K562 (cell line): ENCODE measurements around the gene GBA2. TPM values are rescaled to one million over a fixed set of nuclear protein-coding genes. Genes with fewer than 3 reads are reported as not detected.

Experiments
- ATAC-seq: fragments of 200-7000 bp; cut with Tn5 transposase; 3 replicates; pipeline ENCODE4 v1.9.1; 2020; ENCODE audit warnings: moderate library complexity
- BruUV-seq: library from RNA; stranded (reverse); fragments of 400-500 nt; replicated peaks from 2 replicates; lab custom pipeline; 2021; lab: Mats Ljungman, UMichigan
- CTCF ChIA-PET: fragments of 300-600 bp; formaldehyde crosslinking; extraction: SDS; loops from one replicate; lab custom pipeline; 2021; ENCODE audit warnings: low intra/inter-chr PET ratio; lab: Yijun Ruan, JAX
- POLR2A ChIA-PET: fragments of 300-600, 350-650 bp; sonication (Branson Sonifier 250); formaldehyde crosslinking; extraction: SDS; loops from one replicate; lab custom pipeline; 2021; ENCODE audit warnings: antibody characterized with exemption, inconsistent platforms; lab: Yijun Ruan, JAX
- DNase-seq, 4 experiments: peaks; one replicate each; pipeline versions ENCODE4 v3.0.0 to v3.0.0-alpha.2; 2011 to 2018; ENCODE audit warnings: low spot score in 3 of 4, mixed read lengths in 3 of 4; ENCODE audit errors: extremely low read depth in 1 of 4
- FAIRE-seq: peaks from 2 replicates; lab custom pipeline; 2011; peaks lifted over from hg19 to GRCh38; lab: Jason Lieb, UNC
- H2AFZ ChIP-seq: 2 replicates; pipeline ENCODE4 v1.6.0; 2011; ENCODE audit warnings: low read depth, low read length, control low read depth, inconsistent platforms
- H3K27ac ChIP-seq: fragments of 200-600 bp; 3 replicates; pipeline ENCODE4 v1.8.0; 2011; ENCODE audit warnings: low read depth, mild to moderate bottlenecking, control low read depth, inconsistent platforms, low read length, moderate library complexity, mixed read lengths; ENCODE audit errors: extremely low read depth
- H3K27me3 ChIP-seq, 2 experiments: fragments of 300-600 bp in 1 of 2; 2 replicates in 1 of 2; 3 replicates in 1 of 2; pipeline versions ENCODE4 v1.6.0 to v1.8.0; 2011; ENCODE audit warnings: inconsistent platforms in 2 of 2, low read length in 2 of 2, mild to moderate bottlenecking in 1 of 2, mixed read lengths in 1 of 2, moderate library complexity in 1 of 2; ENCODE audit not compliant: control insufficient read depth in 2 of 2, insufficient read depth in 2 of 2
- H3K36me3 ChIP-seq: fragments of 300-600 bp; 3 replicates; pipeline ENCODE4 v1.8.0; 2011; ENCODE audit warnings: mild to moderate bottlenecking, low read length, inconsistent platforms; ENCODE audit not compliant: control insufficient read depth, insufficient read depth
- H3K4me1 ChIP-seq, 2 experiments: fragments of 200-600 bp in 1 of 2; replicated peaks in 1 of 2; 2 replicates in 1 of 2; 3 replicates in 1 of 2; pipeline versions ENCODE4 v1.5.1 to v1.8.0; 2011; ENCODE audit warnings: inconsistent platforms in 2 of 2, low read length in 2 of 2, mild to moderate bottlenecking in 1 of 2, mixed read lengths in 1 of 2, moderate library complexity in 1 of 2; ENCODE audit not compliant: control insufficient read depth in 2 of 2, insufficient read depth in 2 of 2
- H3K4me2 ChIP-seq: 2 replicates; pipeline ENCODE4 v1.6.1; 2011; ENCODE audit warnings: low read length, control low read depth, inconsistent platforms, mixed read lengths; ENCODE audit not compliant: insufficient read depth
- H3K4me3 ChIP-seq: fragments of 200-600 bp; sonication (generic), shearing (Covaris generic); 2 replicates; pipeline ENCODE4 v1.5.1; 2016; ENCODE audit warnings: control low read depth, inconsistent platforms
- H3K79me2 ChIP-seq: fragments of 200-600 bp; 3 replicates; pipeline ENCODE4 v1.8.0; 2011; ENCODE audit warnings: low read length, inconsistent platforms; ENCODE audit not compliant: control insufficient read depth, insufficient read depth
- H3K9ac ChIP-seq, 2 experiments: 2 replicates each; pipeline versions ENCODE4 v1.6.0 to v1.6.1; 2011; ENCODE audit warnings: low read depth in 2 of 2, low read length in 2 of 2, control low read depth in 1 of 2, inconsistent platforms in 1 of 2, mild to moderate bottlenecking in 1 of 2, mixed read lengths in 1 of 2; ENCODE audit not compliant: insufficient read depth in 1 of 2
- H3K9me1 ChIP-seq: one replicate; pipeline ENCODE4 v1.6.0; 2011; ENCODE audit warnings: inconsistent platforms, mild to moderate bottlenecking, low read length, moderate library complexity; ENCODE audit not compliant: control insufficient read depth, insufficient read depth
- H3K9me3 ChIP-seq: replicated peaks from 2 replicates; pipeline ENCODE4 v1.5.1; 2011; ENCODE audit warnings: low read depth, low read length, inconsistent platforms; ENCODE audit not compliant: control insufficient read depth, insufficient read depth
- H4K20me1 ChIP-seq: replicated peaks from 2 replicates; pipeline ENCODE4 v1.6.1; 2011; ENCODE audit warnings: low read length, inconsistent platforms, mixed read lengths; ENCODE audit not compliant: control insufficient read depth, insufficient read depth
- ARID2 ChIP-seq: fragments of 450-650 bp; IDR thresholded peaks from 2 replicates; pipeline ENCODE4 v1.6.1; 2017; ENCODE audit warnings: antibody characterized with exemption, mild to moderate bottlenecking
- ATF1 ChIP-seq, 2 experiments: fragments of 450-650 bp in 1 of 2; IDR thresholded peaks; 2 replicates each; pipeline ENCODE4 v1.6.1; 2016; ENCODE audit warnings: missing compliant biosample characterization in 1 of 2, missing genetic modification characterization in 1 of 2
- BCOR ChIP-seq: fragments of 450-650 bp; IDR thresholded peaks from 2 replicates; pipeline ENCODE4 v1.6.1; 2016
- ELF2 ChIP-seq: fragments of 250-450 bp; sonication (Bioruptor Pico); IDR thresholded peaks from 2 replicates; pipeline ENCODE4 v1.5.0; 2021; ENCODE audit warnings: mild to moderate bottlenecking
- HNRNPL ChIP-seq: fragments of 200-400 bp; formaldehyde crosslinking; IDR thresholded peaks from 2 replicates; pipeline ENCODE4 v1.6.1; 2017; ENCODE audit warnings: low read depth, mild to moderate bottlenecking, low read length
- RUNX1 ChIP-seq: sonication (generic); IDR thresholded peaks from 2 replicates; pipeline ENCODE4 v1.6.1; 2016; ENCODE audit warnings: antibody characterized with exemption, low read depth
- SOX6 ChIP-seq: fragments of 450-650 bp; IDR thresholded peaks from 2 replicates; pipeline ENCODE4 v1.6.1; 2014; ENCODE audit warnings: mild to moderate bottlenecking
- SPI1 ChIP-seq: IDR thresholded peaks from 2 replicates; pipeline ENCODE4 v1.6.1; 2011; ENCODE audit warnings: low read depth, low read length, control low read depth, borderline replicate concordance
- SRSF9 ChIP-seq: fragments of 200-400 bp; formaldehyde crosslinking; IDR thresholded peaks from 2 replicates; pipeline ENCODE4 v1.6.1; 2017; ENCODE audit warnings: low read depth, low read length, borderline replicate concordance
- TEAD1 ChIP-seq, 2 experiments: fragments of 450-650 bp in 1 of 2; sonication (generic) in 1 of 2; formaldehyde crosslinking; IDR thresholded peaks; 2 replicates each; pipeline versions ENCODE4 v1.4.0 to v1.8.0; 2020 to 2022; ENCODE audit warnings: mild to moderate bottlenecking in 2 of 2, missing genetic modification reagents in 1 of 2
- THRAP3 ChIP-seq: fragments of 450-650 bp; IDR thresholded peaks from 2 replicates; pipeline ENCODE4 v1.6.1; 2016; ENCODE audit warnings: mild to moderate bottlenecking, inconsistent platforms, borderline replicate concordance
- XRCC4 ChIP-seq: IDR thresholded peaks from one replicate; pipeline ENCODE4 v1.6.1; 2011; ENCODE audit not compliant: insufficient read depth, insufficient read length; ENCODE audit errors: extremely low read depth
- ZC3H8 ChIP-seq: fragments of 450-650 bp; IDR thresholded peaks from 2 replicates; pipeline ENCODE4 v1.6.1; 2017
- ZZZ3 ChIP-seq: fragments of 450-650 bp; IDR thresholded peaks from 2 replicates; pipeline ENCODE4 v1.6.1; 2016; ENCODE audit warnings: antibody characterized with exemption, mild to moderate bottlenecking, moderate library complexity
- WGBS: fragments of 100-300 bp; shearing (Covaris generic); methylation state at CpG from one replicate; pipeline ENCODE4 v1.1.6; 2016; ENCODE audit warnings: low coverage, mixed read lengths; ENCODE audit not compliant: insufficient coverage; ENCODE audit errors: missing lambda C conversion rate; 5-methylcytosine and 5-hydroxymethylcytosine counted together
- in situ Hi-C: fragments of 300-500 bp; cut with MboI; formaldehyde crosslinking; loops from 4 replicates; pipeline ENCODE4 v1.15.0; 2018; ENCODE audit warnings: inconsistent platforms, mixed read lengths
- intact Hi-C: fragments of 100-400 bp; cut with micrococcal nuclease; formaldehyde crosslinking; loops from 2 replicates; pipeline ENCODE4 v1.14.2; 2022
- polyA plus RNA-seq, 8 experiments: library from polyadenylated mRNA; depleted of rRNA in 4 of 8; stranded (reverse) in 5 of 8; unstranded in 3 of 8; fragments of >200 nt; fragmentation: Nextera tagmentation in 2 of 8; fragmentation: Illumina TruSeq in 1 of 8; extraction: Ambion mirVana in 2 of 8; extraction: Trizol in 1 of 8; gene quantifications; 2 replicates each; pipeline versions ENCODE4 v1.2.1 to v1.2.3, GENCODE V29; 2011 to 2014; ENCODE audit warnings: inconsistent platforms in 1 of 8, missing spikeins in 1 of 8
- total RNA-seq, 7 experiments: library from RNA; depleted of rRNA in 6 of 7; stranded (reverse); fragments of >200 nt in 6 of 7; fragmentation: Illumina TruSeq in 2 of 7; extraction: Trizol in 2 of 7; gene quantifications; 2 replicates each; pipeline versions ENCODE4 v1.2.1 to v1.2.3, GENCODE V29; 2011 to 2021; ENCODE audit warnings: low replicate concordance in 1 of 7
- TF ChIP-seq, protein P1 (sequence below): fragments of 250-450 bp; sonication (Bioruptor Pico); IDR thresholded peaks from 2 replicates; pipeline ENCODE4 v1.4.0; 2020
- TF ChIP-seq, protein P2 (sequence below), 3 experiments: fragments of 200-800 bp in 1 of 3; sonication (Bioruptor generic) in 1 of 3; sonication (generic) in 1 of 3; formaldehyde crosslinking in 1 of 3; IDR thresholded peaks; 2 replicates each; pipeline versions ENCODE4 v1.6.1 to v1.8.0; 2016 to 2022; ENCODE audit warnings: mild to moderate bottlenecking in 2 of 3, missing compliant biosample characterization in 2 of 3, missing genetic modification characterization in 2 of 3, missing genetic modification reagents in 1 of 3
- TF ChIP-seq, protein P3 (sequence below): fragments of 450-650 bp; IDR thresholded peaks from 2 replicates; pipeline ENCODE4 v1.6.1; 2017; ENCODE audit warnings: antibody characterized with exemption
- TF ChIP-seq, protein P4 (sequence below): fragments of 200-800 bp; sonication (Bioruptor generic); IDR thresholded peaks from 2 replicates; pipeline ENCODE4 v1.6.1; 2017; ENCODE audit warnings: missing genetic modification characterization, missing compliant biosample characterization

Gene GBA2
- total and polyA plus RNA-seq, 9 of the 15 experiments (the other 6 are each of a cell fraction or from before 2014, with no cell fraction given), result 14.1 to 60.4 (median 32.1) TPM

DNA sequence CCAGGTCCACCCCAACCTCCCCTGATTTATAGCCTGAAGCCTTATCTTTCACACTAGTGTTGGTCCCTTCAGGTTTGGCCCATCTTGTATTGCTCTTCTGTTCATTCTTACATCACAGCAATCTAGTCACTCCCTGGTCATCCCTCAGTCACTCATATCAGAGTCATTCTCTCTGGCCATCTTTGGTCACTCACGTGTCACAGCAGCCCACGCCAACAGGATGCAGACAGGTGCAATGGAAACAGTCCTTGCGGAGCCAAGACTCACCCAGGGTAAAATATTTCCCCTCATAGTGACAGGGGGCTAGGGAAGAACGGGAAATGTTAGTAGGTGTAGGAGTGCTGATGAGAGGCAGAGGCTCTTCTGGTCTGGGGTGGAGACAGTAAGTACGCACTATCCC, 4.4 kb upstream of the GBA2 start (continued):
- TF ChIP-seq, protein P1, sequence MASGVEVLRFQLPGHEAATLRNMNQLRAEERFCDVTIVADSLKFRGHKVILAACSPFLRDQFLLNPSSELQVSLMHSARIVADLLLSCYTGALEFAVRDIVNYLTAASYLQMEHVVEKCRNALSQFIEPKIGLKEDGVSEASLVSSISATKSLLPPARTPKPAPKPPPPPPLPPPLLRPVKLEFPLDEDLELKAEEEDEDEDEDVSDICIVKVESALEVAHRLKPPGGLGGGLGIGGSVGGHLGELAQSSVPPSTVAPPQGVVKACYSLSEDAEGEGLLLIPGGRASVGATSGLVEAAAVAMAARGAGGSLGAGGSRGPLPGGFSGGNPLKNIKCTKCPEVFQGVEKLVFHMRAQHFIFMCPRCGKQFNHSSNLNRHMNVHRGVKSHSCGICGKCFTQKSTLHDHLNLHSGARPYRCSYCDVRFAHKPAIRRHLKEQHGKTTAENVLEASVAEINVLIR (CRISPR knock-in tag), result no peak
- TF ChIP-seq, protein P2, sequence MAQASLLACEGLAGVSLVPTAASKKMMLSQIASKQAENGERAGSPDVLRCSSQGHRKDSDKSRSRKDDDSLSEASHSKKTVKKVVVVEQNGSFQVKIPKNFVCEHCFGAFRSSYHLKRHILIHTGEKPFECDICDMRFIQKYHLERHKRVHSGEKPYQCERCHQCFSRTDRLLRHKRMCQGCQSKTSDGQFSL (CRISPR knock-in tag; IDR thresholded peaks at IDR 0.05), result no peak
- TF ChIP-seq, protein P2 (tag; IDR thresholded peaks at IDR 0.05), result no peak
- TF ChIP-seq ZZZ3, result no peak
- no peak for TF ChIP-seq BCOR
- TF ChIP-seq SRSF9, result no peak

DNA sequence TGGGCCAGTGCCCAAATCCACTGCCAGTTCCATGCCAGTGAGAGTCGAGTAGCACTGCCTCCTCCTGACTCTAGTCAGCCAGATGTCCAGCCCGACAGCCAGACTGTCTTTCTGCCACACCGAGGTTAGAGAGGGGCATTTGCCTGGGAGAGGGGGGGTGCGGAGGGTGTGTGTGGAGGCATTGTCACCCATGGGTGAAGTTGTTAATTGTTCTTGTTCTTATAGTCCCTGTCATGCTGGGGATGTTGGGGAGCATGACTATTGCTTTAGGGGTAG, 1.2 kb upstream of the GBA2 start:
- Histone ChIP-seq H3K4me3 (peak overlapping the region; percentile 95), H3K9ac (peak overlapping the region; percentile 68 to 86; a peak in 3 of 4 replicates), H3K27ac (peak overlapping the region; percentile 91; the same call in 2 of the 3 replicates), H4K20me1 (peaks cover 19% of the 10 kb centered on the region), H2AFZ (no peak overlapping the region), H3K27me3 (no peaks in the 10 kb centered on the region), H3K4me2 (peak overlapping the region; percentile 93), H3K9me3 (no peaks in the 10 kb centered on the region), H3K9me1 (peaks cover 6% of the 10 kb centered on the region), H3K4me1 (peaks cover 8 to 23% of the 10 kb centered on the region in 2 experiments; a peak in 4 of 5 replicates), H3K36me3 (peaks cover 40% of the 10 kb centered on the region; the same call in 2 of the 3 replicates), H3K79me2 (peaks cover 48% of the 10 kb centered on the region)
- WGBS, result 86% methylated on average over 2 of the region's 4 CpGs
- intact Hi-C loops, result no loop called here
- CTCF ChIA-PET, result no interaction called here
- in situ Hi-C loops, result no loop called here
- ATAC-seq (no peak), DNase-seq (no peak), FAIRE-seq (no peak)
- no TSS peak for BruUV-seq
- POLR2A ChIA-PET, result interaction anchor here (0.8 to 3.9 kb wide), 4 partner anchors 9 to 89 kb away, joined by 3 to 17 read pairs (median 3); no protein-coding TSS in a partner anchor
- no peak for TF ChIP-seq RUNX1
- TF ChIP-seq, protein P3, sequence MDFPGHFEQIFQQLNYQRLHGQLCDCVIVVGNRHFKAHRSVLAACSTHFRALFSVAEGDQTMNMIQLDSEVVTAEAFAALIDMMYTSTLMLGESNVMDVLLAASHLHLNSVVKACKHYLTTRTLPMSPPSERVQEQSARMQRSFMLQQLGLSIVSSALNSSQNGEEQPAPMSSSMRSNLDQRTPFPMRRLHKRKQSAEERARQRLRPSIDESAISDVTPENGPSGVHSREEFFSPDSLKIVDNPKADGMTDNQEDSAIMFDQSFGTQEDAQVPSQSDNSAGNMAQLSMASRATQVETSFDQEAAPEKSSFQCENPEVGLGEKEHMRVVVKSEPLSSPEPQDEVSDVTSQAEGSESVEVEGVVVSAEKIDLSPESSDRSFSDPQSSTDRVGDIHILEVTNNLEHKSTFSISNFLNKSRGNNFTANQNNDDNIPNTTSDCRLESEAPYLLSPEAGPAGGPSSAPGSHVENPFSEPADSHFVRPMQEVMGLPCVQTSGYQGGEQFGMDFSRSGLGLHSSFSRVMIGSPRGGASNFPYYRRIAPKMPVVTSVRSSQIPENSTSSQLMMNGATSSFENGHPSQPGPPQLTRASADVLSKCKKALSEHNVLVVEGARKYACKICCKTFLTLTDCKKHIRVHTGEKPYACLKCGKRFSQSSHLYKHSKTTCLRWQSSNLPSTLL, result no peak
- no peak for TF ChIP-seq ELF2 (CRISPR knock-in tag)
- no peak for TF ChIP-seq HNRNPL
- no peak for TF ChIP-seq SPI1
- no peak for TF ChIP-seq TEAD1 (CRISPR knock-in tag; IDR thresholded peaks at IDR 0.05)
- no peak for TF ChIP-seq SOX6
- TF ChIP-seq XRCC4, result no peak
- TF ChIP-seq, protein P4, sequence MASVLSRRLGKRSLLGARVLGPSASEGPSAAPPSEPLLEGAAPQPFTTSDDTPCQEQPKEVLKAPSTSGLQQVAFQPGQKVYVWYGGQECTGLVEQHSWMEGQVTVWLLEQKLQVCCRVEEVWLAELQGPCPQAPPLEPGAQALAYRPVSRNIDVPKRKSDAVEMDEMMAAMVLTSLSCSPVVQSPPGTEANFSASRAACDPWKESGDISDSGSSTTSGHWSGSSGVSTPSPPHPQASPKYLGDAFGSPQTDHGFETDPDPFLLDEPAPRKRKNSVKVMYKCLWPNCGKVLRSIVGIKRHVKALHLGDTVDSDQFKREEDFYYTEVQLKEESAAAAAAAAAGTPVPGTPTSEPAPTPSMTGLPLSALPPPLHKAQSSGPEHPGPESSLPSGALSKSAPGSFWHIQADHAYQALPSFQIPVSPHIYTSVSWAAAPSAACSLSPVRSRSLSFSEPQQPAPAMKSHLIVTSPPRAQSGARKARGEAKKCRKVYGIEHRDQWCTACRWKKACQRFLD (CRISPR knock-in tag), result no peak
- no peak for TF ChIP-seq THRAP3
- no peak for TF ChIP-seq ZC3H8
- TF ChIP-seq ARID2, result no peak
- TF ChIP-seq ATF1 (CRISPR knock-in tag; IDR thresholded peaks at IDR 0.05), result no peak
- TF ChIP-seq ATF1 (tag; IDR thresholded peaks at IDR 0.05), result no peak
